ENCODE data around the gene ZC3H13.
"Not testable (repeated sequence)": the region's sequence is repeated elsewhere in the genome, so short reads cannot be mapped to it uniquely, and the experiment has no call there.

The ZC3H13 gene

GRCh38 chr13:46006688-46007452 is 45.7 kb downstream of the ZC3H13 start:
- no peak for DNase-seq

DNA sequence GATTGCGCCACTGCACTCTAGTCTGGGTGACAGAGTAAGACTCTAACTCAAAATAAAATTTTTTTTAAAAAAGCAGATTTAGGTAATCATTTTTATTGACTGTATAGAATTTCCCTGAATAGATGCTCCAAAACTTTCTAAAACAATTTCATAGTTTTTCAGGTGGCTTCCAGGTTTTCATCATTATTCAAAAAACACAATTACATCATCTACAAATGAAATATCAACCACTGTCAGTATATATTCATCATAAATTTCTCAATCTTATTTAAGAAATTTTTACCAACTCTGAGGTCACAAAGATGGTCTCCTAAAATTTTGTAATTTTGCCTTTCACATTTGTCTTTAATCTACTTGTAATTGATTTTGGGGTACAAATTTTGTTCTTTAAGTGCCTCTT is 48.1 kb downstream of the ZC3H13 start:
- DNase-seq: no peak

DNA sequence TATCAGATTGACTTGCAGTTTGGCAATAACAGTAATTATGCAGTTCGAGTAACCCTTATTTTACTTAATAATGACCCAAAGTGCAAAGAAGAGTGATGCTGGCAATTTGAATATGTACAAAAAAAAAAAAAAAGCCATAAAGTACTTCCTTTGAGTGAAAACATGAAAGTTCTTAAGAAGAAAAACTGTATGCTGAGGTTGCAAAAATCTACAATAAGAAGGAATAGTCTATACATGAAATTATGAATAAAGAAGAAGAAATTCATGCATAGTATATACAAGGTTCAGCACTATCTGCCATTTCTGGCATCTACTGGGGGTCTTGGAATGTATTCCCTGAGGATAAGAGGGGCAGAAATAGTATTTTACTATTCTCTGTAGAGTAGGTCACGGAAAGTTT is 55.9 kb downstream of the ZC3H13 start:
- no peak for DNase-seq

- DNase-seq: no peak
Observed at GRCh38 chr13:45995245-45995644, 57.3 kb downstream of the ZC3H13 start.

GRCh38 chr13:45994752-45995151 is 57.8 kb downstream of the ZC3H13 start:
- no peak for DNase-seq

GRCh38 chr13:45989607-45990006 is 62.9 kb downstream of the ZC3H13 start:
- DNase-seq: no peak

GRCh38 chr13:45981127-45981526 is 71.4 kb downstream of the ZC3H13 start:
- DNase-seq: not testable (repeated sequence)

- no peak for DNase-seq
Observed at GRCh38 chr13:45975337-45975736, 77.2 kb downstream of the ZC3H13 start.

DNA sequence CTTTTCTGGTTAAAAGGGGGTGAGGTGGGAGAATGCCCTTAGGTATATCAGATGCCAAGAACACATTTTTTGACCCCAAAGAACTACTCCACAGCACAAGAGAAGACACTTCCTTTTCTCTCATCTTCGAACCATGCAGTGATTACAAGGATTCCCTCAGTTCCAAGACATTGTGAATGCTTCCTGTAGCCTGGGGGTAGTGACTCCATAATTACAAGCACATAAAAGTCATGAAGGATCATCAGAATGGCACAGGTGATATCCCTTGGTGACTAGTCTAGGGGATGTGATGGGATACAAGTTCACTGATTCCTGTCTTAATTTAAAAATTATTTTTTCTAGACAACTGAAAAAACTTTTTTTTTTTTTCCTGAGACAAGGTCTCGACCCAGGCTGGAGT is 78.0 kb downstream of the ZC3H13 start:
- no peak for DNase-seq

DNA sequence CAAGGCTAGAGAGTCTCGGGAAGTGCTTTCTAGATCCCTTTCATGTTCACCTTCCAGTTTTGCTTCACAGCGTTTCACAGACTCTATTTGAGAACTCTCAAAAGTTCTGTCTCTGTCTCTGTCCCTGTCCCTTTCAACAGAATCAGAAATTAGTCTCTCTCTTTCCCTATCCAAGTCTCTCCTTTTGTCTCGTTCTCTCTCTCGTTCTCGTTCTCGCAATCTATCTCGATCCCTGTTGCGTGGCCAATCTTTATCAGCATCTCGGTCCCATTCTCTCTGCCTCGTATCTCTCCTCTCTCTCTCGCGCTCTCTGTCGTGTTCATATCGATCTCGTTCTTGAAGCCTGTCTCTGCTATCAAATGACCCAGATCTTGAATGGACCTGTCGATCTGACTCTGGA is 85.0 kb downstream of the ZC3H13 start:
- no peak for DNase-seq

GRCh38 chr13:45966715-45967114 is 85.8 kb downstream of the ZC3H13 start:
- no peak for DNase-seq

DNA sequence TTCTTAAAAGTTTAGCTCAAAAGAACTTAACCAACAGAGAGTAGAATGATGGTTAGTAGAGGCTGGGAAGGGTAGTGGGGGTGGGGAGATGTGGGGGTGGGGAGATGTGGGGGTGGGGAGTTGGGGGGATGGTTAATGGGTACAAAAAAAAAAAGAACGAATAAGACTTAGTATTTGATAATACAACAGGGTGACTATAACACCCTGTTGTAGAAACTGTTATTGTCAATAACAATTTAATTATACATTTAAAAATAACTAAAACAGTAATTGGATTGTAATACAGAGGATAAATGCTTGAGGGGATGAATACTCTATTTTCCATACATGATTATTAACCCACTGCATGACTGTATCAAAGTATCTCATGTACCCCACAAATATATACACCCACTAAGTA is 91.1 kb downstream of the ZC3H13 start:
- no peak for DNase-seq

GRCh38 chr13:45954836-45955800 is 97.4 kb downstream of the ZC3H13 start:
- DNase-seq: no peak

DNA sequence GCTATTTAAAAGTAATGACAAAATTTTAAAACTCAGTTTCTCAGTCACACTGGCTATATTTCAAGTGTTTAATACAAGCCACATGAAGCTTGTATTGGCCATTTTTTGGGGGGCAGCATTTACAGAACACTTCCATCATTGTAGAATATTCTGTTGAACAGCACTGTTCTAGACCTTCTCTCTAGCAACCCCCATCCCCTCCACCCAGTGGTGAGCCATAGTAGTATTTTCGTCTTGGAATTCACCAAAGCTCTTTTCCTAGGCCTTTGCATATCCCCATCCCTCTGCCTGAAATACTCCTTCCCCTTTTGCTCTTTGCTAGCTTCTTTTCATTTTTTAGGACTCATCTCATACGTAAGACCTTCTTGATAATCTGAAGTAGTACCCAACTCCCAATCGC is 99.5 kb downstream of the ZC3H13 start:
- DNase-seq: no peak

DNA sequence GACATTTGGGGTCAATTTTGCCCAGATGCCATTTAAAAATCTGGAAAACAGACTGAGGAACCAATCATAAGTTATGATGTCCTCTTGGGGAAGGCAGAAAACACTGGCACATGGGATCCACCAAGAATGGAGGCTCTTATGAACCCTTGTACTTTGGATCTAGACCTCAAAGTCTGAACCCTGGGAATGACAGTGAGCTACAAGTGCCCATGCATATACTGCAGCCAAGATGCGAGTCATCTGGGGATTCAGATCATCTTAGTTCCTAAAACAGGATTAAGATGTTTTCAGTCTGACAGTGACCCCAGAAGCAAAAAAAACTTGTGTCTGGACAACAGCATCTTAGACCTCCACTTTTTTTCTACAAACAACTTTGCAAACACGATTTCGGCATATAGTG is 100.8 kb downstream of the ZC3H13 start:
- no peak for DNase-seq

DNA sequence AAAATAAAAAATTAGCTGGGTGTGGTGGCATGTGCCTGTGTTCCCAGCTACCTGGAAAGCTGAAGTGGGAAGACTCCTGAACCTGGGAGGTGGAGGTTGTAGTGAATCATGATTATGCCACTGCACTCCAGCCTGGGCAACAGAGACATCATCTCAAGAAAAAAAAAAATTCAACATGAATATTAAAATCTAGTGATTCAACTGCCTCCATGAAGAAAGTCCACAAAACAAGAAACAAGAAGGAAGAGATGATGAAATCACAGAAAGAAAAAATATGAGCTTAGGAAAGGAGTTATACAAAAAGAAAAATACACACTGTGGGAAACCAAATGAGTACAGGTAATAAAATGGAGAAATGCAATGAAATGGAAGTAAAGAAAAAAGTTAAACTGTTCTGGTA is 101.4 kb downstream of the ZC3H13 start:
- no peak for DNase-seq

- no peak for DNase-seq
Observed at GRCh38 chr13:45950386-45951000, 102.1 kb downstream of the ZC3H13 start.

GRCh38 chr13:45949161-45949560 is 103.4 kb downstream of the ZC3H13 start:
- no peak for DNase-seq

DNA sequence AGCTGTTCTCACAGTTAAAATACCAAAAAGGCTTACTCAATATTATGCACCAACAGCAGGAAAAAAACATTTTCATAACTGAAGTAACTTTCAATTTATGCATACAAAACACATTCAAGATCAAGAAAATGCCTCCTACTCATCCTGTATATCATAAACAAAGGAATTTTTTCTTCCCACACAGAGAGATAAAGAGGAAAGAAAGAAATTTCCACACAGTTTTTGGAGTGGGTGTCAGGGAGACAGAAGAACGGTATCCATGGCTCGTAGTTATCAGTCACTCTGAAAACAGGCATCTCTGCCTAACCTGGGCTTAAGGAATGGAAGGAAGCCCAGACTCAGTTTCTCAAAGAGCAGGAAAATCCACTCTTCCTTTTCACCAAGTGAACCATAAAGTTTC is 108.6 kb downstream of the ZC3H13 start:
- DNase-seq: no peak

DNA sequence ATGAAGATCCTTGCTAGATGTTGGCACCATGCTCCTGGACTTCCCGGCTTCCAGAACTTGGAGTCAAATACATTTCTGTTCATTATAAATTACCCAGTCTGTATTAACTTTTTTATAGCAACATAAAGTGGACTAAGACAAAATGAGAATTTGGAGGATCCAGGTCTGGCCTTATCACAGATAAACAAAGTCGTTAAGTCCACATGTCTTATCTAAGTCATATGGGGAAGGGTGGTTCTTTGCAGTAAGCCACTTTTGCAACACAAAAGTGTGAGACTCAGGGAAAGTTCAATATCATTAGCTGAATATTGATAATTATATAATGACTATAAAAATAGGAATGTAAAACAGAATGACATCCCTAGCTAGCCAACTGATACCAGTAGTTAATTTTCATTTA is 109.4 kb downstream of the ZC3H13 start:
- no peak for DNase-seq

- DNase-seq: no peak
Observed at GRCh38 chr13:45941261-45941660, 111.3 kb downstream of the ZC3H13 start.

DNA sequence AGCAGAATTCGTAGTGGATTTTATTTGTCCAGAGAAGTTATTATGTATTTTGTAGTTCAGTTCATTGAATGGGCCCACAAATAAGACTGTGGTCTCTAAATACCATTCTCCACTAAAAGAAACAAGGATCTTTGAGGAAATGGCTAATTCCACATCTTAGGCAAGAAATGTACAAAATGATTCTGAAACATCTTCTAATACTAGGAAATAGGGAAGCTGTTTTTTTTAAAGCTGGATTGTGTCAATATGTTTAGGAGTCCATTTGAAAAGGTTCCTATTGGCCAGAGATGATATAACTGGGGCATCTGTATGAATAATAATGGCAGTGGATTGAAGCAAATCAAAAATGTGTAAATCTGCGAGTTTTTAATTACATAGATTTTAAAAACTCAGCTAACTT is 112.5 kb downstream of the ZC3H13 start:
- no peak for DNase-seq

DNA sequence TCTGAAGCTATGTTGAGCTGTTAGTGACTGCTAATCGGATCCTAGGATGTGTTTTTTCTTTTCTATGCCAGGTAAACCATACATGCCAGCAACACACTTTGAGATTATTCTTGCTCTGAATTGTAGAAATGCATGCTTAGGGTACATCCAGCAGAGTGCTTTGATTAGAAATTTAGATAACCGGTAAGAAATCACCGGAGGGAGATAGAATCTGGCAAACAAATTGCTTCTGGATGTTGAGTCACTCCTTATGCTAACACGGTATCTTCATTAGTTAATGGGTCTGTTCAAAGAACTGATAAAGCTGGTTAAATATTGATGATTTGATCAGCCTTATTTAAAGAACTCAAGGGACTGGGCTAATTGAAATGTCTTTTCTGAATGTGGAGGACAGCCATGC is 115.9 kb downstream of the ZC3H13 start:
- no peak for DNase-seq

GRCh38 chr13:45934283-45934682 is 118.3 kb downstream of the ZC3H13 start:
- no peak for DNase-seq

Measured in activated CD4-positive, alpha-beta T cell treated with anti-CD3 and anti-CD28 coated beads for 1 hour (primary cell).